GM21423 (cell line): Measurements from ENCODE around the gene SCRN1.
A peak's percentile ranks its signal among the peaks of the same experiment; 100 is the strongest.

Experiments used
- ATAC-seq: cut with Tn5 transposase; IDR thresholded peaks from one replicate; pipeline ENCODE4 v1.9.1; 2021; ENCODE audit warnings: mild to moderate bottlenecking, moderate library complexity; ENCODE audit not compliant: unreplicated experiment

SCRN1 gene

DNA sequence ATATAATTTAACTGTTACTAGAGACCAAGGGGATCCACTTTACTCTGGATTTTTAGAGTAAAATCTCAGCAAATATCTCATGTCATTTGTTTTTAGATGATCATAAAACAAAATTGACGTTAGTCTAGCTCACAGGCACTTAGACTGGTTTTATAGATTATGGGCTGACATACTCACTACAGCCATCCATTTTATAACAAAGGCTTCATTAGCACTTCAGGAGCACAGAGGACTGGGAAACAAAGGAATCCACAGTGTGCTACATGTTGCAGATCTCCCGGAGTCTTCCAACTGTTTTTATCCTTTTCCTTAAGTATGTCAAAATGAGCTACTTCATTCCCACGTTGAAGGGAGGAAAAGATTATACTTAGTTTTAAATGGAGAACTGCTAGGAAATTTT lies 15.9 kb upstream of the SCRN1 start:
- no peak for ATAC-seq

DNA sequence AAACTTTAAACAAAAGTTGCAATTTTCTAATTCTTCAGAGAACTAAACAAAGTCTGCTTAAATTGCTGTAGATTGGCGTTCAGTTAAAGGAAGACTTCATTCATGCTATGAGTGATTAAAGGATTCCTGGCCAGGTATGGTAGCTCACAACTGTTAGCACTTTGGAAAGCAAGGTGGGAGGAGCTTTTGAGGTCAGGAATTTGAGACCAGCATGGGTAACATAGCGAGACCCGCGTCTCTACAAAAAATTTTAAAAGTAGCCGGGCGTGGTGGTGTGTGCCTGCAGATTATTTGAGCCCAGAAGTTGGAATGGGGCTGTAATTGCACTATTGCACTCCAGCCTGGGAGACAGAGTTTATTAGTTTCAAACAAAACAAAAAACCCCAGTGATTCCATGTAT lies 13.5 kb upstream of the SCRN1 start:
- no peak for ATAC-seq

DNA sequence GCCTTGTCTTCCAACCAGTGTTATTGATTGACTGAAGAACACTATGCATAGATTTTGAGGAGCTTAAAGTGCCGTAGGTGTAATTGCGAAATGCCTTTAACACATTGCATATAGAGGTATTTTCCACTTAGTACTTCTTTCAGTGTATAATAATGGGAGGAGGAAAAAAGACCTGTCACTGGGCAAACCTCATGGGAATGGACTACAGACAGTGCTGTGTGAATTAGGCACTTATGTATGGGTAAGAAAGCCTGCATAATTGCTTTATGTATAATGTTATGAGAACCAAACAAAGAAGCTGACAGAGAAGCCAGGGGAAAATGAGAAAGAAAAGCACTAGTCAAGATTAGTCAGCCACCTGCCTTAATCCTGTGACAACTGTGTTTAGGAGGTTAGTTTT lies 12.4 kb upstream of the SCRN1 start:
- no peak for ATAC-seq

DNA sequence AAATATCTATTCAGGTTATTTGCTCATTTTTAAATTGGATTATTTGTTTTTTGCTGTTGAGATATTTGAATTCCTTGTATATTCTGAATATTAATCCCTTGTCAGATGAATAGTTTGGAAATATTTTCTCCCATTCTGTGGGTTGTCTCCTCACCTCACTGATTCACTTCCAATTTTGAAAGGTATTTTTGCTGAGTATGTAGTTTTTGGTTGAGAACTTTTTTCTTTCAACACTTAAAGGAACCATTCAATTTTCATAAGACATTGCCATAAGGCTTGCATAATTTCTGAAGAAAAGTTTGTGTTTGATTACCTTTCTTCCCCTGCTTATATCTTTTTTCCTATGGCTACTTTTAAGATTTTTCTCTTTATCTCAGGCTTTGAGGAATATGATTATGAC lies 8.9 kb upstream of the SCRN1 start:
- no peak for ATAC-seq

DNA sequence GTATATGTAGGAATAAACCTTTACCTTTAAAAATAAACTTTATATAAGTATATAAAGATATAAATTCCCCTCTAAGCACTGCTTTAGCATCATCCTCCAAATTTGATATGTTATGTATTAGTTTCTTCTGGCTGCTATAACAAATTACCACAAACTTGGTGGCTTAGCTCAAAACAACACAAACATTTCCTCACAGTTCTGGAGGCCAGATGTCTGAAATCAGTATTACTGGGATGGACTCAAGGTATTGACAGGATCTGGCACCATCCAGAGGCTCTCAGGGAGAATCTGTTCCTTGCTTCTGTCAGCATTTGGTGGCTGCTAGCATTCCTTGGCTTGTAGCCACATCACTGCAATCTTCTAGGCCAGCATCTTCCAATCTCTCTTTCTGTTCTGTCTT lies 6.7 kb upstream of the SCRN1 start:
- no peak for ATAC-seq

DNA sequence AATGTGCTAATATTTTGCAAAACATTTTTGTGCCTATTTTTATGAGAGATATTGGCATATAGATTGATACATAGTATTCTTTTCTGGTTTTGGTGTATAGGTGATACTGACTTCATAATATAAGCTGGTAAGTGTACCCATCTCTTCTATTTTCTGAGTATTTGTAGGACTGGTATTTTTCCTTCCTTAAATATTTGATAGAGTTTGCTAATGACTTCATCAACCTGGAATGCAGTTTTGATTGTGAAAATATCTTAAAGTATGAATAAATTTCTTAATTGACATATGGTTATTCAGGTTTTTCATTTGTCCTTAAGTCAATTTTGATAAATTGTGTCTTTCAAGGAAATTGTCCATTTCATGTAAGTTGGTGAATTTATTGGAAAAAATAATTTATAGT lies 6.1 kb upstream of the SCRN1 start:
- no peak for ATAC-seq

DNA sequence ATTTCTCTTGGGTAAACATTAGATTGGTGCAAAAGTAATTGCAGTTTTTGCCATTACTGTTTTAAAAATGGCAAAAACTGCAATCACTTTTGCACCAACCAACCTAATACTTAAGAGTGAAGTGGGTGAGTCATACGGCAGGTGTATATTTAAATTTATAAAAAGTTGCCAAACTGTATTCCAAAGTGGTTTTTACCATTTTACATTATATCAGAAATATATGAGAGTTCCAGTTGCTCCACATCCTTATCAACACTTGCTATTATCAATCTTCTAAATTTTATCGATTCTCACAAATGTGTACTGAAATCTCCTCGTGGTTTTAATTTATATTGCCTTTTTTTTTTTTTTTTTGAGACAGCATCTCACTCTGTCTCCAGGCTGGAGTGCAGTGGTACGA lies 3.5 kb upstream of the SCRN1 start:
- no peak for ATAC-seq

DNA sequence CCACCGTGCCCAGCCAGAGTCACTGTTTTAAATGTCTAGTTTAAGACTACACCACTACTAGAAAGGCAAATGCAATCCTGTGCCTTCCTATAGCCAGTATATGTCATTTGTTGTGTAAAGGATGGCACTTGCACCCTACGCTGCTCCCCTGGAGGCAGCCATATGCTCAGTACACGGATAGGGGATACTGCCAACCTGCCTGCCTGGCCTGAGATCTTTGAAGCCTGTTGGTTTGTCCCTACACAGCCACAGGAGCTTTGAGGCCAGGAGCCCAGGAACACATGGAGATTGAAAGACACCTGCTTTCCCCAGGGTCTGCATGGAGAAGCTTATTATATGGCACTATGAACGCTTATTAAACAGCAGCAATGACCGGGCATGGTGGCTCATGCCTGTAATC lies 2.3 kb upstream of the SCRN1 start:
- no peak for ATAC-seq

DNA sequence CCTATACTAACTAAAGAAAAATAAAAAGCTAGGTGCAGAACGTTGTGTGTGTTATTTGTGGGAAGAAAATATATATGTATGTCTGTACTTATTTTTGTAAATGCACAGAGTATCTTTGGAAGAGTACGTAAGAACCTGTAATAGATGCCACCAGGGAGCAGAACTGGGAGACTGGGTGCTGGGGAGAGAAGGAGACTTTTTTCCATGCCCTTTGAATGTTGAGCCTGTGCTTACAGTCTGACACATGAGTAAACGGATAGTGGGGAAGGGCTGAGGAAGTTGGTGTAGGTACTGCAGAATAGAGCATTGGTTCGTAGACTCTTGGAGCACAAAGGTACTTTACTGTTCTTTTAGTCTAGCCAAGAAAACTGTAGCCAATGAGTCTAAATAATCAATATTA lies 1.3 kb upstream of the SCRN1 start:
- ATAC-seq: no peak

DNA sequence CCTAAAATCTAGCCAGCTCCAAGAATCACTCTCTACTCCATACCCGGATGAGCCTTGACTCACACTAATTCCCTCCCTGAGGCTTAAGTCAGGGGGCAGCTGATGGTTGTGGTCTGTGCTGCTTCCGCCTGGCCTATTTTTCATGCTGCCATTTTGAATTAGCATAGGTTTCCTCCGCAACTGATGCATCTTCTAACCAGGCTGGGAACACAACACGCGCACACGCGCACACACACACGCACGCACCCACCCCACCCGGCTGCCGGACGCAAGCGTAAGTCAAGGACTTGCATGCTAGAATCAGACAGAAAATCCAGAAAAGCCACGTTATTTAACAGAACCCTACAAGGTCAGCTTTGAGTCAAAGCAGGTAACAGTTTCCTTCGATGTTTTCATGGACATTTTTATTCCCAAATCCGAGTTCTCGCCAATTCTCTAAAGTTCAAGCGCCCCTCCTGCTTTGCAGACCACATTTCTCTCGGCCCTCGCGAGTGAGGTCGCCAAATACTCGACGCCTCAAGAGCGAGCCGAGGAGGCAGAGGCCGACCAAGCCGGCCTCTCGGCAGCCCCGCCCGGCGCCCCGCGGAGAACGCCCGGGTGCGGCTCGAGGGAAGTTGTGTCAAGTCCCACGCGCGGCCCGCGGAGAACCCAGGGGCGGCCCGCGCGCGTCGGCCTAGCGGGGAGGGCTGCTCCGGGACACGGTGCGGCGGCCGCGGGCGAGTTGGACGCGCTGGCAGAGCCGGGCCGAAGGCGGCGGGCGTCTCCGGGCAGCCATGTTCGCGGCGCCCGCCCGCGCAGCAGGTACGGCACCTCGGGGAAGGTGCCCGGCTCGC lies 961 bp downstream of the SCRN1 start:
- ATAC-seq: peak; percentile 37

DNA sequence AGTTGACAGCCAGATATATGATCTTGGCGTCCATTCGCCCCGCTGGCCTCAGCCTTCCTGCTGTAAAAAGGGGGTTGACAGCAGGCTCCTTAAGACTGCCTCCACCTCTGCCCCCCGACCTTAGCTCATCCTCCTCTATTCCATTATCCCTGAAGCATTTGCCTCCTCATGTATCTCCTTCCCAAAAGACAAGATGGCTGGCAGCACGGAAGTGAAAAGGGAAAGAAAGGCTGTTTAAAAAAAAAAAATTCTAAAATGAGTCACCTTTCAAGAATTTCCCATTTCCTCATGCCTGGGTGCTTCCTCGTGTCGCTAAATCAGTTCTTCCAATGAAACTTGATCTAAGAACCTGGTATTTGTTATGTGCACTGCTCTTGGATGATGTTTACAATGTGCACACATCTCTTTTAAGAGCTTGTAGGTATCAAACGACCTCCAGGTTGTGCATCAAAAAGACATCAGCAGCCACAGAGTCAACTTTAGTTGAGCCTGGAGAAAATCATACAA lies 1.7 kb downstream of the SCRN1 start:
- no peak for ATAC-seq

DNA sequence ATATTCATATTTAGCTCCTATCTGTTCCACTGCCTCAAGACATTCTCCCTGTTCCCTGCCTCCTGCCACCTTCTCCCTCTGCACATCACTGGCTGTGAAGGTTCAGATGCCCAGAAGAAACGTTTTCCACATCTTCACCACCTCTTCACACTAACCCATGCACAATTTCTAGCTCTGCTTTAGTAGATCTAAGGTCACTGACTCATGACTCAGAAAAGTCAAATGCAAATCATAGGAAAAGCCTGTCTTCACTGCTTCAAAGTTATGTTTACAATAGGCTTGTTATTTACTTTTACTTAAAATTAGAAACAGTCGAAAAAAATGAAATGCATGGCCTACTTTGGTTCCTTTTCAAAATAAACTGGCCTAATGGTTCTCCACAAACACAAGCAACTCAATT lies 2.5 kb downstream of the SCRN1 start:
- no peak for ATAC-seq

DNA sequence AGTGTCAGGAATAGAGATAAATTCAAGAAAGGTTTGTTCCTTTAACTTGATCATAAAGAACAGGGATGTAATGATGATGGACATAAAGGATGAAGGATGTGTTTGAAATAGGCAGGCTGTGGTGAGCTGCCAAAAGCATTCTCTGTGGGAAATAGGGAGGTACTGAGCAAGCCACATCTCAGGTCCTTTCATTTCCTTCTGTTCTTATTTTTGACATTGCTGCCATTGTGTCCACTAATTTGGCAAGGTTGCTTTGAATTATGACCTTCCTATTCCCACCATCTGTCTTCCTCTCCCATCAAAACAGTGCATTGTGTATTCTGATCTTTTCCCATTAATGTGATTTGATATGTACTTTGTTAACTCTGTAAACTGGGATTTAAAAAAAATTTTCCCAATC lies 9.4 kb downstream of the SCRN1 start:
- no peak for ATAC-seq

DNA sequence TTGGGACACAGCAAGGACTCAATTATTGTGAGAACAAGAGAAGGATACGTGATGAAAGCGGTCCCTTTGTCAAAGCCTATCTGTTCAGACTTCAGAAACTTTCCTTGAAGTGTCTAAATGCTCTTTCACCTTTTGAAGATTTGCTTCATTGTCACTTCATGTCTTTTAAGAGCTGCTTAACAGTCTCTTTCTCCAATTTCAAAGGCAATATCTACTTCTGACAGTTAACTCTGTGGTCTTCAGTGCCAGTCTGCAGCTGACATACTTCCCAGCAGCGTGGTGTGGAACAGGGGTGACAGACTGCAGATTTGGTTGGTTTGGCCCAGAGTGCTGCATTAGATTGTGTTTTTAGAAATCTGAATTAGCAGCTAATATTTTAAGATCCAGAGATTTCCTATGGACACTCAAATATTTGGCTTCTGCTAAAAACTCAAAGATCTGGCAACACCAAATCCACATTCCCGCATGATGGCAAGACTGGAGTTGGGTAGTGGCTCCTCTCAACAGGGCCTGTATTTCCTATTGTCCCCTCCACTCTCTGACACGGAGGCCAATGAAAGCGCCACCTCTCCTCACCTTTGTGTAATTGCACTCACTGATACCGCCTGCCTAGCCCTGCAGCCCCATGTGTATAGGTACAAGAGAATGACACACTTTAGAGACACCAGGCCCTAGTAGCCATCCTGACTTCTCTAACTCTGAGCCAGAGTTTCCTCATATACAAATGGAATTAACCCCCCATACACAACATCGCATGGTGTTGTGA lies 11.5 kb downstream of the SCRN1 start:
- ATAC-seq: no peak

DNA sequence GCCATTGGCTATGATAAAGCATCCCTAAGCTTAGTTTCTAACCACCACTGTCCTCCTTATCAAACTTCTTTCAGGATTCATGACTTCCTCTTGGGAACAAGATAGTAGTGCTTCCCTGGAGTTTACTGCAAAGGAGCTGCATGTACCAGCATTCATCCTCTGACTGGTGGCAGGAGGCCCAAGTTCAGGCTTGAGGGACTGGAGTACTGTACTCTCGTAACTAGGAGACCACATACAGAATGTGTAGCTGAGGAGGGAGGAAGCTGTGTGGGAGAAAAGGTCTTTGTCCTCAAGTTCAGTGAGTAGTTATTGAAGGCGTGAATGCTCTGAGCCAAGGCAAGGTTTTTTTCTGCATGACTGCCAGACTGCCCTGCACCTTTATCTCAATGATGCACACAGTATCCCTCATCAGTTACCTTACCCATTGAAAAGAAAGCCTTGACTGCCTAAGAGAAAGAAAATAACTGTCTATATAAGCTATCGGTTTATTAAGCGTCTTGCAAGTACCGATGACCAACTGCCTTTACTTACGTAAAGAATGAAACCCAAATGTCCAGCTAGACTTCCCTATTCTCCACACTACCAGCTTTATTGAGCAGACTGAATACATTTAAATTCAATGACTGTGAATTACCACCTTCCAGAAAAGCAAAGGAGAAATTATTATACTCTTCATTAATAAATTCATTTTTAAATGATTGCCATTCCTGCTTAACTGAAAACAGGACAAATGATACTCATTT lies 12.8 kb downstream of the SCRN1 start:
- no peak for ATAC-seq

DNA sequence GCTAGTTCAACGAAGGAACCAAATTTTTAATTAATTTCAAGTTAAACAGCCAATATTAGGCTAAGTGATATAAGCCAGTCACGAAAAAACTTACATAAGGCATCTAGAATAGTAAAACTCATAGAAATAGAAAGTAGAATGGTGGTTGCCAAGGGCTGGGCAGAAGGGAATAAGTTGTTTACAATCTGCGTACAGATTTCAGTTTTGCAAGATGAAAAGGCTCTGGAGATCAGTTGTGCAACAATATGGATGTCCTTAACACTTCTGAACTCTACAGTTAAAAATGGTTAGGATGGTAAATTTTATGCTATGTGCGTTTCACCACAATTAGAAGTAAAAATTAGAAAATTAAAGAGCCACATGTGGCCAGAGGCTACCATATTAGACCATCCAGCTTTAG lies 13.3 kb downstream of the SCRN1 start:
- ATAC-seq: no peak

DNA sequence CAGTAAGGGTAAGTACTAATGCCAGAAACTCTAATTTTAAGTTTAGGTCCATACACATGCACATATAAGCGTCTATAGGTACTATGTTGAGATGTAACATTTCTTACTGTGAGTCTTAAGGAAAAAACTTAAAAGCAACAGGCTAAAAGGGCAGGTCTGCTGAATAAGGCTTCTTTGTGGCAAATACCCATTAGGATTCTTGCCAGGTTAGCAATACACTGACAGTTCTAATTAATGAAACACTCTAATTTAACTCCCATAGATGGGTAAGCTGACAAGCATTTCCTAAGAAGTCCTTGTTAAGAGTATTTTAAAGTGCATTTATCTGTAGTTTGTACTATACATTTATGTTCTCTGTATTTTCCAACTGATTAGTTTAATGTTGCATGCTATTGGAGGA lies 14.0 kb downstream of the SCRN1 start:
- ATAC-seq: no peak

DNA sequence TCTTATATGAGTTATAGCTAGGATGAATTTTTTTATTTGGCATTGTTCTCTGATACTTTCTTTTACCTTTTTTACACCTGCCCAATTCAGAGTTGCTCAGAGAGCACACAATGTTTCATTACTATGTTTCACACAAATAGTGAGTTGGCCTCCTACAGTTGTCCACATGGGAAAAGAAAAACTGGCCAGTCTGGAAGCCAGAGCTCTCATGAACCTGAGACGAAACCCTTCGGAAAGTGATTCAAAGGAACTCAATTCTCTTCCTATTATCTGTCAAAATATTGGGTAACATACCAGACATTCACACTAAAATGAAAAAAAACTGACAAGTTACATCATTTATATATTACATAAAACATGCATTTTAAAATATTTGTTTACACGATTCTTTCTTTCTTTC lies 15.3 kb downstream of the SCRN1 start:
- no peak for ATAC-seq

DNA sequence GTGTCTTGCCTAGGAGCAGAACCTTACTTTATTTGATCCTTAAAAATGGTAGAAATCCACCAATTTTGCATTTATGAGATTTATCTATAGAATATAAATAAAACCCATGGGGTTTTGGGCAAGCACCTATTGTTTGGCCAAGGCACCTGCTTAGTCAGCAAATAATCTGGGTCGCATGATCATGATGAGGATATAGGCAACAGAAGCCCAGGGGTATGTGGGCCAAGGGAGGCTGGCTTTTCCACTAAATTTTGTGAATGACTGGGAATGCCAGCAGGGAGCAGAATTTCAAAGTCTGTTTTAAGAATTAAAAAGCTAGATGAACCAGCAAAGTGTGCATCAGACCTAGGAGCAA lies 17.3 kb downstream of the SCRN1 start:
- no peak for ATAC-seq

DNA sequence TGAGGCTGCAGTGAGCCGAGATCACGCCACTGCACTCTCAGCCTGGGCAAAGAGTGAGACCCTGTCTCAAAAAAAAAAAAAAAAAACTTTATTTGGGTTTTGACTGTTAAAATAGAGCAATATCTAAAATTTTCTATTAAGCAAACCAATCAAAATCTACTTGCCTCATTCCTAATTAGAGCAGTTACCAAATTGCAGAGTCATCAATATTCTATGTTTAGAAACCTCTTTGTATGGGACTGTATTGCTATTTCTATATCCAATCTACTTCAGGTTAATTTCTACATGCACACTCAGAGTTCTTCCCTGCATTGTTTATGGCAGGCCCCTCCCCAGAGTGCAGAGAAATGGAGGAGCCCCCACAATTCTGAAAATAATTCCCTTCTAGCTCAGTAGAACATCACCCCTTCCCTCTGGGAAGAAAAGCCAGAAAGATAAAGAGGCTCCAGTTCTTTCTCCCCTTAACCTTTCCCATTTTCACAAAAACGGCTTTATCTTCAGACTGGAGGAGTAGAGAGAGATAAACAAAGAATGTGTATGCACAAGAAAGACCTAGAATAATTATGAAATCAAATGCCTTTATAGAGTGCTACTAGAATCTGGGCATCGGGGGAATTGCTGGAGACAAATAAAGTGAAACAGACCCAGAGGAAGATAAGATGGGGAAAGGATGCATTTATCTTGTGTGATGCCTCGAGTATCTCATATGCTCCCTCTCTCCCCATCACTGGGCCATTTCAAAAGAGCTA lies 17.9 kb downstream of the SCRN1 start:
- no peak for ATAC-seq

DNA sequence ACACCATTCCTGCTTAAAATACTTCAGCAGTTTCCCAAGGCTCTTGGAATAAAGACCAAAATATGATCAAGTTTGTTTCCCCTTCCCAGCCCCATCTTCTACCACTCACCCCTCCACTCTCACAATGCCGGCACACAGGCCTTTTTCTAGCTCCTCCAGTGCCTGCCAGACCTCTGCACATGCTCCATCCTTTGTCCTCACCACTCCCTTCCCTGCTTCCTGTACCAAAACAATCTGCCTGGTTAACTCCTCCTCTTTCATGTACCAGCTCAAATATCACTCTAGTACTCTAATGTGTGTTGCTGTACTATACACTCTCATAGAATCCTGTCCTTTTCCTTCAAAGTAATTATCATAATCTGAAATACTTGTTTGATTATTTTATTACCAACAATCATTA lies 19.4 kb downstream of the SCRN1 start:
- ATAC-seq: no peak
